MM.1S (cell line): ENCODE measurements around the gene ACAP1.

Experiments
- EZH2phosphoT487 ChIP-seq: fragments of 300-600 bp; sonication (generic); IDR thresholded peaks from 2 replicates; pipeline ENCODE4 v1.6.1; 2018; ENCODE audit warnings: antibody characterized with exemption, low read length
- TF ChIP-seq, protein P1 (sequence below): fragments of 300-600 bp; sonication (generic); IDR thresholded peaks from 2 replicates; pipeline ENCODE4 v1.5.1; 2016; ENCODE audit warnings: antibody characterized with exemption, low read length, mixed read lengths

DNA sequence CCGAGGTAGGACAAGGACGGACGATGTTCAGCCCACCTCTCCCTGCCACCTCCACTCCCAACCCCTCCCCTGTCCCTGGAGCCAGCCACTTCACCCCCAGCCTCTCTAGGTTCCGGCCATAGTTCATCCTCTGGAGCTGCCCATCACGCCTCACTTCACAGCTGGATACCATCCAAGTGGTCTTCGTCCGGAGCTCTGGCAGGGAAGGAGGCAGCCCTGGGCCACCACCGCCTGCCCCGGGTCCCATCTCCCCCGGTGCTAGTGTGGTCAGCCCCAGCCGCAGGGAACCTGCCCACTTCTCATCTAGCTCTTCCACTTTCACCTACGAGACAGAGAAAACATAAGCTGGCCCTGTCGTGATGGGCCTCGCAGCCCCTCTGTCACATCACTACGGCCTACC, 14.9 kb upstream of the ACAP1 start:
- TF ChIP-seq, protein P1, sequence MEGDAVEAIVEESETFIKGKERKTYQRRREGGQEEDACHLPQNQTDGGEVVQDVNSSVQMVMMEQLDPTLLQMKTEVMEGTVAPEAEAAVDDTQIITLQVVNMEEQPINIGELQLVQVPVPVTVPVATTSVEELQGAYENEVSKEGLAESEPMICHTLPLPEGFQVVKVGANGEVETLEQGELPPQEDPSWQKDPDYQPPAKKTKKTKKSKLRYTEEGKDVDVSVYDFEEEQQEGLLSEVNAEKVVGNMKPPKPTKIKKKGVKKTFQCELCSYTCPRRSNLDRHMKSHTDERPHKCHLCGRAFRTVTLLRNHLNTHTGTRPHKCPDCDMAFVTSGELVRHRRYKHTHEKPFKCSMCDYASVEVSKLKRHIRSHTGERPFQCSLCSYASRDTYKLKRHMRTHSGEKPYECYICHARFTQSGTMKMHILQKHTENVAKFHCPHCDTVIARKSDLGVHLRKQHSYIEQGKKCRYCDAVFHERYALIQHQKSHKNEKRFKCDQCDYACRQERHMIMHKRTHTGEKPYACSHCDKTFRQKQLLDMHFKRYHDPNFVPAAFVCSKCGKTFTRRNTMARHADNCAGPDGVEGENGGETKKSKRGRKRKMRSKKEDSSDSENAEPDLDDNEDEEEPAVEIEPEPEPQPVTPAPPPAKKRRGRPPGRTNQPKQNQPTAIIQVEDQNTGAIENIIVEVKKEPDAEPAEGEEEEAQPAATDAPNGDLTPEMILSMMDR = no peak
- no peak for TF ChIP-seq EZH2phosphoT487
